ENCODE data around the gene RALGPS1.

The RALGPS1 gene

DNA sequence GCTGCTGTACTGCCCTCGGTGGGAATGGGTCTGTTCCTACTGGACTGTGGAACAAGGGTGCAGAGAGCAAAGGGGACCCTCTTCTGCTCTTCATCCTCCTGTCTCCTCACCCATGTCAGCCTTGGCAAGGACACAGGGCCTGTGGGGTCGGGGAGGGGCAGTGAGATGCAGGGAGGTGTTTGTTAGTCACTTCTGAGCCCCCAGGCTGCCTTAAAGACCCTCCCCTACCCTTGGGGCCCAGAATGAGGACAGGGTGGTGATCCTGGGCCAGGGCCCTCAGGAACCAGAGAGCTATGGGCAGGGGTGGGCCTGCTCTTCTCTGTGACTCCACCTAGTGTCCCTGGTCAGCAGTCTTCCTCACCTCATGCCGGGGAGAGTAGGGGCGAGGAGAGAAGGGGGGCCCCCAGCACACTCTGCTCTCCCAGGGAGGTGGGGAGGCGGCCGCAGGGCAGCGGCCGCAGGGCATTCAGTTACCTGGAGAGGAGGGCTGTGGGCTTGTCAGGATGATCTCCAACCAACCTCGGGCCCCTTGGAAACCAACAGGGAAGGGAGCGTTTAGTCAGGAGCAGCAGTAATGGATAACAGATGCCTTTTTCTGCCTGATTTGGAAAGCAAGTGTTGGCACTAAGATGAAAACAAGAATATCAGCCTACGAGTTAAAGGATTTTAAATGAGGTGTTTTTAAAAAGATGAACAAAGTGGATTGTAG, 288.0 kb downstream of the RALGPS1 start:
- TF ChIP-seq CTCF (IDR thresholded peaks at IDR 0.05), result no peak
- peaks cover 17% of the 10 kb centered on the region for H3K27me3 Mint-ChIP-seq (ENCODE audit: low read depth, poor library complexity)
- H3K4me1 Mint-ChIP-seq, result peaks cover 50% of the 10 kb centered on the region
- no peaks in the 10 kb centered on the region for H3K9me3 Mint-ChIP-seq
- H3K4me3 Mint-ChIP-seq, result no peak overlapping the region
- no peak for DNase-seq
- no peaks in the 10 kb centered on the region for H3K36me3 Mint-ChIP-seq (ENCODE audit: low read depth)
- no peak overlapping the region for H3K27ac Mint-ChIP-seq

DNA sequence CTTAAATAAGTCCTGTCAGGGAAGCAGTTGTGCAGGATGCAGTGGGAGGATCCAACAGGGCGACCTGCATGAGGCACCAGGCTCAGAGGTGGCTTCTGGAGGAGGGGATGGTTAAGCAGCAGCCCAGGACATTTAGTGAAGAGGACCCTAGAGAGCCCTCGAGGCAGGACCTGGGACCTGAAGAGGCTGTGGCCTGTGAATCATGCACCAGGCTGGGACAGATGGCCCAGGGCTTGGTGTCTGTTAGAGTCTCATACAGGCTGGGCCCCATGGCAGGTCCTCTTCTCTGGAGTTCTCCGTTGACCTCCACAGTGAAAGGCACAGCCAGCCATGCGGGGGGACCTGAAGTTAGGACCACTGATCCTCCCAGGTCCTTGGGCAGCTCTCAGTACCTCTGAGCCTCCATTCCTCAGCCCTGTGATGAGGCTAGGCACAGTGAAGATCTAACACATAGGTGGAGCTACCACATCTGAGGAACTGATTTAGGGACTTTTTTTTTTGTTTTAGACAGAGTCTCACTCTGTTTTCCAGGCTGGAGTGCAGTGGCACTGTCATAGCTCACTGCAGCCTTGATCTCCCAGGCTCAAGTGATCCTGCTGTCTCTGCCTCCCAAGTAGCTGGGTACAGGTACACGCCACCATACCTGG, 289.2 kb downstream of the RALGPS1 start:
- no peak for TF ChIP-seq CTCF (IDR thresholded peaks at IDR 0.05)
- H3K36me3 Mint-ChIP-seq (ENCODE audit: low read depth), result no peaks in the 10 kb centered on the region
- H3K27me3 Mint-ChIP-seq (ENCODE audit: low read depth, poor library complexity), result peaks cover 17% of the 10 kb centered on the region
- H3K27ac Mint-ChIP-seq, result peak overlapping the region; percentile 59
- H3K4me3 Mint-ChIP-seq, result no peak overlapping the region
- H3K4me1 Mint-ChIP-seq, result peaks cover 40% of the 10 kb centered on the region
- H3K9me3 Mint-ChIP-seq, result no peaks in the 10 kb centered on the region
- no peak for DNase-seq

- Mint-ChIP-seq H3K27ac (no peak overlapping the region), H3K9me3 (no peaks in the 10 kb centered on the region), H3K4me3 (no peak overlapping the region), H3K27me3 (ENCODE audit: low read depth, poor library complexity) (peaks cover 17% of the 10 kb centered on the region), H3K4me1 (peaks cover 41% of the 10 kb centered on the region), H3K36me3 (ENCODE audit: low read depth) (no peaks in the 10 kb centered on the region)
- no peak for DNase-seq
- TF ChIP-seq CTCF (IDR thresholded peaks at IDR 0.05), result no peak
Measured at GRCh38 chr9:127204771-127205470, 290.3 kb downstream of the RALGPS1 start.

DNA sequence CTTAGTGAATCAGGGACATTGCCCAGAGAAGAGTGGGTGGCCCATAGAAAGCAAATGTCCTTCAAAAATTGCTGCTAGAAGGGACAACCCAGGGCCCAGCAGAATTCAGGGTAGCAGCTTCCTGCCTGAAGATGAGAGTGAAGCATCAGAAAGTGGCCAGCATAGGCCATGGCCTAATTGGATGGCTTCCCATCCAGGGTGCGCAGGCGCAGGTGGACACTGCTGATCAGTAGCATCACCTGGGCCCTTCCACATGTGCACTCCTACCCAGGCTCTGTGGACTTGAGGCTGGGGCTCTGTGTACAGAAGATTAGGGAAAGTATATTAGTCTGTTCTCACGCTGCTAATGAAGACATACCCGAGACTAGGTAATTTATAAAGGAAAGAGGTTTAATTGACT, 291.4 kb downstream of the RALGPS1 start:
- H3K36me3 Mint-ChIP-seq (ENCODE audit: low read depth), result no peaks in the 10 kb centered on the region
- no peak overlapping the region for H3K27ac Mint-ChIP-seq
- no peak for TF ChIP-seq CTCF (IDR thresholded peaks at IDR 0.05)
- H3K27me3 Mint-ChIP-seq (ENCODE audit: low read depth, poor library complexity), result peaks cover 18% of the 10 kb centered on the region
- H3K9me3 Mint-ChIP-seq, result no peaks in the 10 kb centered on the region
- peaks cover 52% of the 10 kb centered on the region for H3K4me1 Mint-ChIP-seq
- DNase-seq, result no peak
- H3K4me3 Mint-ChIP-seq, result no peak overlapping the region

DNA sequence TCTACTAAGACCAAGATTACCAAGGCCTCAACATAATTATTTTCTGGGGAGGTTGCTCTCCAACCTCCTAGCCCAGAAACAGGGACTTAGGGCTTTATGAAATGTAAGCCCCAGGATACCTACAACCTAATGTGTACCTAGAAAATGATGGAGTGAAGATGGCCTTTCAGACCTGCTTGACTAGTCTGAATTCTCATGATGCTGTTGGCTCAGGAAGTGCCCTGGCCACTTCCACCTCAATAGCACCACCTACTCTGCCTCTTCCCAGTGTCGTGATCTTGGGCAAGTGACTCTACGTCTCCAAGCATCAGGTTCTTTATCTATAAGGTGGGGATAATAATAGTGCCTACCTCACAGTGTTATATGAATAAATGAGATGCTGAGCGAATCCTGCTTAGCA, 292.1 kb downstream of the RALGPS1 start:
- Mint-ChIP-seq H3K27ac (no peak overlapping the region), H3K9me3 (no peaks in the 10 kb centered on the region), H3K4me1 (peaks cover 55% of the 10 kb centered on the region), H3K27me3 (ENCODE audit: low read depth, poor library complexity) (peaks cover 20% of the 10 kb centered on the region), H3K36me3 (ENCODE audit: low read depth) (no peaks in the 10 kb centered on the region), H3K4me3 (no peak overlapping the region)
- DNase-seq, result no peak
- no peak for TF ChIP-seq CTCF (IDR thresholded peaks at IDR 0.05)

Data from nephron progenitor cell (in vitro differentiated cells).